ENCODE results near the gene LY6G6C.

Gene LY6G6C

GRCh38 chr6:31737991-31738979, 16.7 kb upstream of the LY6G6C start:
- Histone ChIP-seq H3K36me3 (ENCODE audit: control insufficient read depth in 2 of 2, insufficient read depth in 1 of 2, low read length in 2 of 2) (peaks cover 14 to 36% of the 10 kb centered on the region in 2 experiments; a peak in 2 of 3 replicates), H3K4me3 (ENCODE audit: low read depth, low read length) (no peak overlapping the region), H3K4me1 (ENCODE audit: control insufficient read depth, insufficient read depth, low read length) (peaks cover 35% of the 10 kb centered on the region), H3K27ac (ENCODE audit: extremely low read depth, low read depth, low read length) (peak overlapping the region; percentile 63), H3K9me3 (ENCODE audit: control insufficient read depth, insufficient read depth, low read depth, low read length) (no peaks in the 10 kb centered on the region)
- CTCF ChIA-PET: interaction anchor here (0.6 to 4.7 kb wide), 16 partner anchors 8 to 427 kb away, joined by 3 to 39 read pairs (median 4); partner anchors contain the start of genes CSNK2B, GPANK1, LY6G5C and VARS1
- POLR2A ChIA-PET: interaction anchor here (0.7 to 6.8 kb wide), 15 partner anchors 9 to 124 kb away, joined by 3 to 102 read pairs (median 4); partner anchors contain the start of genes ABHD16A, CSNK2B, DDAH2 and GPANK1
- TF ChIP-seq ZNF292 (tag by site-specific recombination; IDR thresholded peaks at IDR 0.05; ENCODE audit: borderline replicate concordance, low read depth): no peak
- peak; percentile 92 for TF ChIP-seq OSR2 (tag by site-specific recombination; IDR thresholded peaks at IDR 0.05)
- TF ChIP-seq OVOL3 (tag by site-specific recombination; IDR thresholded peaks at IDR 0.05): no peak
- peak; percentile 35 for TF ChIP-seq ZNF335 (tag by site-specific recombination; conservative IDR thresholded peaks at IDR 0.05)
- TF ChIP-seq ZNF791 (tag by site-specific recombination; IDR thresholded peaks at IDR 0.05): no peak
- no peak for TF ChIP-seq ZNF514 (tag by site-specific recombination; IDR thresholded peaks at IDR 0.05)
- TF ChIP-seq HOXA7 (CRISPR knock-in tag; IDR thresholded peaks at IDR 0.05; ENCODE audit: borderline replicate concordance): no peak
- peak; percentile 100 for TF ChIP-seq KLF1 (tag by site-specific recombination; IDR thresholded peaks at IDR 0.05)
- TF ChIP-seq PRDM1 (tag by site-specific recombination; IDR thresholded peaks at IDR 0.05): peak; percentile 85
- TF ChIP-seq ZNF169 (tag by site-specific recombination; IDR thresholded peaks at IDR 0.05): no peak
- no peak for TF ChIP-seq ZNF830 (tag by site-specific recombination; IDR thresholded peaks at IDR 0.05; ENCODE audit: low read depth)
- TF ChIP-seq, protein P1, sequence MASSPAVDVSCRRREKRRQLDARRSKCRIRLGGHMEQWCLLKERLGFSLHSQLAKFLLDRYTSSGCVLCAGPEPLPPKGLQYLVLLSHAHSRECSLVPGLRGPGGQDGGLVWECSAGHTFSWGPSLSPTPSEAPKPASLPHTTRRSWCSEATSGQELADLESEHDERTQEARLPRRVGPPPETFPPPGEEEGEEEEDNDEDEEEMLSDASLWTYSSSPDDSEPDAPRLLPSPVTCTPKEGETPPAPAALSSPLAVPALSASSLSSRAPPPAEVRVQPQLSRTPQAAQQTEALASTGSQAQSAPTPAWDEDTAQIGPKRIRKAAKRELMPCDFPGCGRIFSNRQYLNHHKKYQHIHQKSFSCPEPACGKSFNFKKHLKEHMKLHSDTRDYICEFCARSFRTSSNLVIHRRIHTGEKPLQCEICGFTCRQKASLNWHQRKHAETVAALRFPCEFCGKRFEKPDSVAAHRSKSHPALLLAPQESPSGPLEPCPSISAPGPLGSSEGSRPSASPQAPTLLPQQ (tag by site-specific recombination; IDR thresholded peaks at IDR 0.05): peak; percentile 87
- TF ChIP-seq GFI1B (tag by site-specific recombination; IDR thresholded peaks at IDR 0.05): no peak; the same call in 1 of the 2 replicates
- no peak for TF ChIP-seq ZNF391 (tag by site-specific recombination; IDR thresholded peaks at IDR 0.05; ENCODE audit: borderline replicate concordance, low read depth)
- TF ChIP-seq ZNF776 (tag by site-specific recombination; IDR thresholded peaks at IDR 0.05; ENCODE audit: borderline replicate concordance): no peak
- no peak for TF ChIP-seq BCL11A (tag by site-specific recombination; IDR thresholded peaks at IDR 0.05; ENCODE audit: low read depth)
- no peak for TF ChIP-seq ZNF19 (tag by site-specific recombination; IDR thresholded peaks at IDR 0.05; ENCODE audit: low read depth)
- TF ChIP-seq ZNF24 (tag by site-specific recombination; IDR thresholded peaks at IDR 0.05): 0 out of 2 replicates have a peak, but pooled peaks have one; percentile 3
- no peak for TF ChIP-seq ZNF248 (tag by site-specific recombination; IDR thresholded peaks at IDR 0.05)
- no peak for TF ChIP-seq ZNF140 (tag by site-specific recombination; IDR thresholded peaks at IDR 0.05)
- TF ChIP-seq, protein P2, sequence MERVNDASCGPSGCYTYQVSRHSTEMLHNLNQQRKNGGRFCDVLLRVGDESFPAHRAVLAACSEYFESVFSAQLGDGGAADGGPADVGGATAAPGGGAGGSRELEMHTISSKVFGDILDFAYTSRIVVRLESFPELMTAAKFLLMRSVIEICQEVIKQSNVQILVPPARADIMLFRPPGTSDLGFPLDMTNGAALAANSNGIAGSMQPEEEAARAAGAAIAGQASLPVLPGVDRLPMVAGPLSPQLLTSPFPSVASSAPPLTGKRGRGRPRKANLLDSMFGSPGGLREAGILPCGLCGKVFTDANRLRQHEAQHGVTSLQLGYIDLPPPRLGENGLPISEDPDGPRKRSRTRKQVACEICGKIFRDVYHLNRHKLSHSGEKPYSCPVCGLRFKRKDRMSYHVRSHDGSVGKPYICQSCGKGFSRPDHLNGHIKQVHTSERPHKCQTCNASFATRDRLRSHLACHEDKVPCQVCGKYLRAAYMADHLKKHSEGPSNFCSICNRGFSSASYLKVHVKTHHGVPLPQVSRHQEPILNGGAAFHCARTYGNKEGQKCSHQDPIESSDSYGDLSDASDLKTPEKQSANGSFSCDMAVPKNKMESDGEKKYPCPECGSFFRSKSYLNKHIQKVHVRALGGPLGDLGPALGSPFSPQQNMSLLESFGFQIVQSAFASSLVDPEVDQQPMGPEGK (tag by site-specific recombination; IDR thresholded peaks at IDR 0.05): peak; percentile 68
- TF ChIP-seq TCF7L2 (IDR thresholded peaks at IDR 0.05; ENCODE audit: borderline replicate concordance, low read depth, low read length): no peak
- TF ChIP-seq ZNF433 (tag by site-specific recombination; IDR thresholded peaks at IDR 0.05; ENCODE audit: low read depth): no peak
- no peak for TF ChIP-seq ZNF350 (tag by site-specific recombination; IDR thresholded peaks at IDR 0.05)
- TF ChIP-seq GLIS1 (tag by site-specific recombination; IDR thresholded peaks at IDR 0.05): peak; percentile 34; the same call in 1 of the 2 replicates
- TF ChIP-seq RBAK (tag by site-specific recombination; IDR thresholded peaks at IDR 0.05): no peak
- TF ChIP-seq MYNN (tag by site-specific recombination; IDR thresholded peaks at IDR 0.05; ENCODE audit: borderline replicate concordance): no peak
- TF ChIP-seq ZNF623 (tag by site-specific recombination; IDR thresholded peaks at IDR 0.05): no peak
- TF ChIP-seq, protein P3, sequence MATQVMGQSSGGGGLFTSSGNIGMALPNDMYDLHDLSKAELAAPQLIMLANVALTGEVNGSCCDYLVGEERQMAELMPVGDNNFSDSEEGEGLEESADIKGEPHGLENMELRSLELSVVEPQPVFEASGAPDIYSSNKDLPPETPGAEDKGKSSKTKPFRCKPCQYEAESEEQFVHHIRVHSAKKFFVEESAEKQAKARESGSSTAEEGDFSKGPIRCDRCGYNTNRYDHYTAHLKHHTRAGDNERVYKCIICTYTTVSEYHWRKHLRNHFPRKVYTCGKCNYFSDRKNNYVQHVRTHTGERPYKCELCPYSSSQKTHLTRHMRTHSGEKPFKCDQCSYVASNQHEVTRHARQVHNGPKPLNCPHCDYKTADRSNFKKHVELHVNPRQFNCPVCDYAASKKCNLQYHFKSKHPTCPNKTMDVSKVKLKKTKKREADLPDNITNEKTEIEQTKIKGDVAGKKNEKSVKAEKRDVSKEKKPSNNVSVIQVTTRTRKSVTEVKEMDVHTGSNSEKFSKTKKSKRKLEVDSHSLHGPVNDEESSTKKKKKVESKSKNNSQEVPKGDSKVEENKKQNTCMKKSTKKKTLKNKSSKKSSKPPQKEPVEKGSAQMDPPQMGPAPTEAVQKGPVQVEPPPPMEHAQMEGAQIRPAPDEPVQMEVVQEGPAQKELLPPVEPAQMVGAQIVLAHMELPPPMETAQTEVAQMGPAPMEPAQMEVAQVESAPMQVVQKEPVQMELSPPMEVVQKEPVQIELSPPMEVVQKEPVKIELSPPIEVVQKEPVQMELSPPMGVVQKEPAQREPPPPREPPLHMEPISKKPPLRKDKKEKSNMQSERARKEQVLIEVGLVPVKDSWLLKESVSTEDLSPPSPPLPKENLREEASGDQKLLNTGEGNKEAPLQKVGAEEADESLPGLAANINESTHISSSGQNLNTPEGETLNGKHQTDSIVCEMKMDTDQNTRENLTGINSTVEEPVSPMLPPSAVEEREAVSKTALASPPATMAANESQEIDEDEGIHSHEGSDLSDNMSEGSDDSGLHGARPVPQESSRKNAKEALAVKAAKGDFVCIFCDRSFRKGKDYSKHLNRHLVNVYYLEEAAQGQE (tag by site-specific recombination; IDR thresholded peaks at IDR 0.05): no peak
- no peak for TF ChIP-seq ZNF510 (tag by site-specific recombination; IDR thresholded peaks at IDR 0.05; ENCODE audit: insufficient replicate concordance)
- TF ChIP-seq KLF8 (tag by site-specific recombination; IDR thresholded peaks at IDR 0.05): peak; percentile 15; the same call in 1 of the 2 replicates
